NCI-H1694 treated with DMSO at 0.1 percent for 48 hours (cell line): Measurements from ENCODE around the gene INHBA.
A peak's percentile ranks its signal among the peaks of the same experiment; 100 is the strongest.

Experiments used
- DNase-seq: peaks from one replicate; lab custom pipeline; 2025; lab: John Stamatoyannopoulos, UW

Gene INHBA

GRCh38 chr7:41711283-41712064 is 8.6 kb upstream of the INHBA start:
- peak; percentile 40 for DNase-seq

DNA sequence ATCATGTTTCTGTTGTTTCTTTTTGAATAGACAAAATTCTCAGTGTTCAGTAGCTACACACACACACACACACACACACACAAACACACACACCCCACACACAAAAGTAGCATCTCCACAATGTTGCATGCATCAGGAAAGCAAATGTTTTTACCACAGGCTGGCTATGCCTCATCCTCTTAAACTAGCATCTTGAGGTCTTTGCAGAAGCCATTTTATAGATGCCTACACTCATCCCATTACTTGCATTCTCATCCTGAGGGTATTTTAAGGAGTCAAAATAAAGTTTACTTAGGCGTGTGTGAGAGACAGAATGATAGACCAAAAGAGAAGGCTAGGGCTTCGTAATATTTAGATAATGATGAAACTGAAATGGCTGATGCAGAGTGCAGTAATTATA is 7.9 kb upstream of the INHBA start:
- DNase-seq: no peak

DNA sequence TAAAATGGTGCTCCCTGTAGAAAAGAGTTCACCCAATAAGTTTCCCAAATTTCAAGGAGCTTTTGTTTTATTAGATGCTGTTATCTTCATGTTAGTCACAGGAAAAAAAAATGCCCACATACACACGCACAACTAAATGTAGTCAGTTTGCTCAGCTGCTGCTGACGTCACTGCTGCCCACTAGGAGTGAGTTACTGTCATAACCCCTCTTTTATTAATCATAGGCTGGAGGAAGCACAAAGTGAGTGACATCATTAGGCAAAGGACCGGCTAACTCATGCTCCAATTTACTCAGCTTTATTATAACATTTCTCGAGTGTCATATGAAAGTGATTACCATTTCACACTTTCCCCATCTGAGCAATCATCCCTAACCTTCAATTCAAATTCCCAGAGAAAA is 6.7 kb upstream of the INHBA start:
- no peak for DNase-seq

- no peak for DNase-seq
These were observed 5.9 kb upstream of the INHBA start for GRCh38 chr7:41708581-41709358.

DNA sequence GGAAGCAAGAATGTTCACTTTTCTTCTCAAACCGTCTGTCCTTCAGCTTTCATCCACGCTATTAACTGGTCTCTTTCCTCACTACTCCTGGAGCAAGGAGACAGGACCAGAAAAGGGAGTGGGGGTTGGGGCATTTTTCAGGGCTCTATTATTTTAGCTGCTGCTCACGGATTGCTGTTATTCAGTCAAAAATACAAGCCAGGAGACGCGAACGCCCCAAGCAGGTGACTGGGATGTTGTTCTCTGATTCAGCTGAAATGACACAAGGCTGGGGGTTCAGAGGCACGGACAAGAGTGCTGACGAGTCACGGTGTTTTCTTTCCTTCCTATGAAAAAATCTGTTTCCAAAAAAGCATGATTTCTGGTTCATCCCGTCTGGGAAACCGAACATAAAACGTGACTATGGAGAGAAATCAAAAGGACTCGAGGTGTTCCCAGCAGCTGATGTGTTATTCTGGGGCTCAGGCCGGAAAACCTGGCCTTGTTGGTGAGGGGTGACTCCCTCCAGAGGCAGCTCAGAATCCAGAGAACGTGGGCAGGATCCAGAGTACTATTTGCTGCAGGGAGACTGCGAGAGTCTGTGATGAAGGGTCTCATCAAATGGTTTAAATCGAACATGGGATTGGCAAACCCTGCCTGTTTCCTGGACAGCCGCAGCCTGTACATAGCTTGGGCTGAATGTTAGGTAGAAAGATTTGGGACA is 3.5 kb upstream of the INHBA start:
- no peak for DNase-seq

- DNase-seq: peak; percentile 72
These were observed 2.4 kb upstream of the INHBA start for GRCh38 chr7:41705109-41705901.

DNA sequence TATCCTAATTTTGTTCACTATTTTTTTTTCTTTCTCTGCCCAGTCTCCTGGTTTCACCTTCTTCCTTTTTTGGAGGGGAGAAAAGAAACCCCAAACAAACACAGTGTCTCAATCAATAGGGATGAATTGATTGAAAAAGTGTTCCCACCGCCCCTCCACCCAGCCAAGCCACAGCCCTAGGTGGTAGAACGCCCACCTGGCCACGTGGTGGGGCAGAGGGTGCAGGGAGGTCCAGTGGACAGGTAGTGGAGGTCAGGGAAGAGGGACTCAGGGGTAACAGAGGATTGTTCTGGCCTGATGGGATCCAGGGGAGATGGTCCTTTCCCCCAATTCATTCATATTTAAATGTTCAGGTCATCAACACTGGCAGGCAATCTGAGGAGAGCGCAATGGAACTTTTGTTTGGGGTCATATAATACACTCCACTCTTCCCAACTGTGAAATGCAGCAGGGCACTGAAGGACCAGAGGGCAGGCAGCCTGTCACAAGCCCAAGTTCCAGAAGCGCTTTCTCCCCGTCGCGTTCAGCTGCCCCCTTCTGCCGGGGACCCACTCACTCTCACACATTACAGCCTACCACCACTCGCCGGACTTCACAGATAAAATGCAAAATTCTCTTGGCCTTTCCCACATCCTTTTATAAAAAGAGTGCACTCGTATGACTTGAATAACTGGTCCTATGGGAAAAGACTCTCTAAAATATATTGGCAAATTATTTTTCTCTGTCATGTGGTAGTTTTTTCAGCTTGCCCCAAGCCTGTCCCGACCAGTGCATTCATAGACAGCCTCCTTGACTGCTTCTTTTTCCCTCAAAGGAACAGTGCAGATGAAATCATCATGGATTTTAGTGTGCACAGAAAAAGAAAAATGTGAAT is 1.6 kb downstream of the INHBA start:
- DNase-seq: no peak

GRCh38 chr7:41700044-41700471 is 2.8 kb downstream of the INHBA start:
- DNase-seq: no peak

DNA sequence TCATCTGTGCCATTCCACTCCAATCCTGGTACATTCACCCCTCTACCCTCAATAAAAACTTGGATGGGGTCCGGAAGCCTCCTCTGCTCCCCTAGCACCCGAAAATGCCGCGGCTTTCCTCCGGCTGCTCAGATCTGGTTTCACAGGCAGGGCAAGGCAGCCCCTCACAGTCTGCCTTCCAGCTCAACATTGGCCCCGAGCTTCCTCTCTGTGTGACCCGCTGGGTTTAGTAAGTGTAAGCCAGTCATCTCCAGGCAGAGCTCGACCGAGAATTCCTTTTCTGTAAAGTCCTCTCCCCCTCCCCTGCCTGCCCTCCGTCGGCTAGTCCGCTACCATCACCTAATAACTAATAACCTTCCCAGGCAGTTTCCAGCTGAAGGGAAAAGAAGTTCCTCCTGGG is 3.4 kb downstream of the INHBA start:
- DNase-seq: no peak

- peak; percentile 63 for DNase-seq
These were observed 4.2 kb downstream of the INHBA start for GRCh38 chr7:41698726-41699125.

GRCh38 chr7:41698114-41698513 is 4.8 kb downstream of the INHBA start:
- no peak for DNase-seq

- no peak for DNase-seq
These were observed 6.5 kb downstream of the INHBA start for GRCh38 chr7:41696323-41696916.

DNA sequence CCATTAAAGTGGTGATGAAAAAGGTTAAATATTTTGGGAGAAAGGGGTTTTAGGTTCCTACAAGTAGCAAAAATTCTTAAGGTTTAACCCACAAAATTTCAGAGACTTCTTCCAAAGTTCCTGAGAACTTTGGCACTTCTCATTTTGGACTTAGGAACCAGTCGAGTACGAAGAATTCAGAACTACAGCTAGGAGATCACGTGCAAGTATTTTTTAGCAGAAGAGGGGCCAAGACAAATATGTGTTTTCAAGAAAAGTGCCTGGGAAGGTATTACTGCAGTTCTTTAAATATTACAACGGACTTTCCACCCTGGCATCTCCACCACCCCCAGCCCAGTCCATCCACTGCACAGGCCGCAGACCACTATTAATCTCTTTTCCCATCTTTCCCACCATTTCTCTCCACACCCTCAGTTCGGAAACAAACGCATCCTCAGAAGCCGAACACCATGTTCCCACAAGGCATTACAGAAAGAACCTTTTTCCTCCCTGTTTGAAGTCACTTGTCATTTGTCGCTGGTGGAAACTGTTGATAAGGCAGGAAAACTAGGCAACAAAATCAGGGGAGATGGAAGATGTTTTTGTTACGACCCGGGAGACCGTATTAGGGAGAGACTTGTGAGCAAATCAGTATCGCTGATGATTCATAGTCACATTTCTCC is 7.1 kb downstream of the INHBA start:
- no peak for DNase-seq

- DNase-seq: no peak
These were observed 8.4 kb downstream of the INHBA start for GRCh38 chr7:41694495-41694894.

DNA sequence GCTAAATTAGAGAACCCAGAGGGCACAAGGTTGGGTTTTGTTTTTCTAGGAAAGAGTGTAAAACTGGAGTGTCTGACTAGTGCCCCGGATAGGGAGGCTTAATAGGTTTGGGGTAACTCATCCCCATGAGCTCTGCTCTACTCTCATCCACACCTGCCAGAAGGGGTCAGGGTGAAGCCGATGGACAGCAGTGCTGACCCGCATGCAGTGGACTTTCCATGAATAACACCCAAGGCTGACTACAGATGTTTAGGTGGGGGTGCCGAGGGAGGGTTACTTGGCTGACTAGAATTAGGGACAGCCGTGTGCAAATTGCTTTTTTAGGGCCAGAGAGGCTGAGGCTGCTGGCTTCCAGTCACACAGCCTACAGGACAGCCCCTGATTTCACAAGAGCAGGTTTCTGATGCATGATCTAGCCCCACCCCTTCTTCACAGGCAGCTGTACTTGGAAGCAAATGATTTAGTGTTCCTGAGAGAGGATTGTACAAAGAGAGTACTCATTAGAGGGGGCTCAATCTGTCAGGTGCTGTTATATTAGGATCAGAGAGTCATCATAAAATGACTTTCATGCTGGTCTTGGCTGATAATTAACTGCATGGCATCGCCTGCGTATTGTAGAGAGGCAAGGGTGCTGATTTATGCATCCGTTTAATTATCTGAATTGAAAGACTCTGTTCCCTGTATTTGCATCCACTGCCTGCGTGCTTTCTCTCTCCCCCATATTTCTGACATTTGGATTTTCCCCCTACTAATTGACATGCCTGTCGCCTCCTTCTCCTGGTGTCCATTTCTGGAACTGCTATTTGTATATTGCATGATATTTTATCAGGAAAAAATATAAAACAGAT is 9.5 kb downstream of the INHBA start:
- DNase-seq: peak; percentile 97

- DNase-seq: peak; percentile 56
These were observed 10.6 kb downstream of the INHBA start for GRCh38 chr7:41692251-41692650.

GRCh38 chr7:41691286-41692190 is 11.4 kb downstream of the INHBA start:
- no peak for DNase-seq

DNA sequence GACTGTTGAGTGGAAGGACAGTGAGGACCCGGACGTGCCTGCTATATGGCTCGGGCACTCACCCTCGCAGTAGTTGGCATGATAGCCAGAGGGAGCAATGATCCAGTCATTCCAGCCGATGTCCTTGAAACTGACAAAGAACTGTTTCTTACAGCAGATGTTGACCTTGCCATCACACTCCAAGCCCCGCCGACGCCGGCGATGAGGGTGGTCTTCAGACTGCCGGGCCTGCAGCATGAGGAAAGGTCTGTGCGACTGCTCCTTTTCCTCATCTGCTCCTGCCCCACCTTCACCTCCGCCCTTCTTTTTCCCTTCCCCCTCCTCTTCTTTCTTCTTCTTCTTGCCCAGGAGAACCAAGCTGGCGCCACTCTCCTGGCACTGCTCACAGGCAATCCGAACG is 13.1 kb downstream of the INHBA start:
- DNase-seq: no peak
